ENCODE results near the gene CRYGS. TPM values are rescaled to one million over a fixed set of nuclear protein-coding genes. Genes with fewer than 3 reads are reported as not detected.
"Not testable (repeated sequence)": the region's sequence is repeated elsewhere in the genome, so short reads cannot be mapped to it uniquely, and the experiment has no call there.

The CRYGS gene
- total RNA-seq (1 to 10 TPM; 2.7 to 4.3 TPM), total RNA-seq (0.98 to 5.7 reads per million in 2 donors)

GRCh38 chr3:186544281-186544680 lies at the start of gene CRYGS:
Gene CRYGS, minus strand, starts transcription at chr3:186544380. Its CDS starts 54 bp downstream, at chr3:186544326.
- no peaks in the 10 kb centered on the region for H3K27me3 Mint-ChIP-seq
- ATAC-seq = no peak

GRCh38 chr3:186593862-186594261 lies 49.7 kb upstream of the CRYGS start:
- H3K4me3 Mint-ChIP-seq = no peak overlapping the region

More at GRCh38 chr3:186544281-186544680, at the start of gene CRYGS:
- Mint-ChIP-seq H3K4me3 (no peak within 1 kb of the TSS), H3K4me1 (peaks cover 10% of the 10 kb centered on the region), H3K36me3 (ENCODE audit: low read depth) (no peaks in the 10 kb centered on the region), H3K27ac (peak within 1 kb of the TSS; percentile 24)
- DNase-seq = no peak
- H3K9me3 ChIP-seq (ENCODE audit: control insufficient read depth, low read length, poor library complexity, severe bottlenecking) = no peaks in the 10 kb centered on the region

GRCh38 chr3:186592682-186593081 lies 48.5 kb upstream of the CRYGS start:
- Mint-ChIP-seq H3K4me3 (no peak overlapping the region), H3K36me3 (ENCODE audit: low read depth) (no peaks in the 10 kb centered on the region), H3K27ac (no peak overlapping the region), H3K27me3 (peaks cover 5% of the 10 kb centered on the region), H3K4me1 (peaks cover 8% of the 10 kb centered on the region)
- ATAC-seq = no peak
- no peaks in the 10 kb centered on the region for H3K9me3 ChIP-seq (ENCODE audit: control insufficient read depth, low read length, poor library complexity, severe bottlenecking)
- no peak for DNase-seq

More at GRCh38 chr3:186593862-186594261, 49.7 kb upstream of the CRYGS start:
- Mint-ChIP-seq H3K4me1 (peaks cover 8% of the 10 kb centered on the region), H3K27ac (no peak overlapping the region), H3K27me3 (peaks cover 9% of the 10 kb centered on the region), H3K36me3 (ENCODE audit: low read depth) (no peaks in the 10 kb centered on the region)
- DNase-seq (no peak), ATAC-seq (no peak)
- H3K9me3 ChIP-seq (ENCODE audit: control insufficient read depth, low read length, poor library complexity, severe bottlenecking) = no peaks in the 10 kb centered on the region

GRCh38 chr3:186590580-186591295 lies 46.6 kb upstream of the CRYGS start:
- Mint-ChIP-seq H3K27me3 (no peaks in the 10 kb centered on the region), H3K27ac (peak overlapping the region; percentile 84), H3K4me1 (peaks cover 8% of the 10 kb centered on the region), H3K4me3 (no peak overlapping the region), H3K36me3 (ENCODE audit: low read depth) (no peaks in the 10 kb centered on the region)
- no peak for DNase-seq
- H3K9me3 ChIP-seq (ENCODE audit: control insufficient read depth, low read length, poor library complexity, severe bottlenecking) = no peaks in the 10 kb centered on the region
- ATAC-seq = no peak

- peak overlapping the region; percentile 84 for H3K27ac Mint-ChIP-seq
- no peak for DNase-seq
Measured at GRCh38 chr3:186589856-186590579, 45.8 kb upstream of the CRYGS start.

GRCh38 chr3:186589121-186589520 lies 44.9 kb upstream of the CRYGS start:
- ATAC-seq = no peak
- peaks cover 9% of the 10 kb centered on the region for H3K36me3 Mint-ChIP-seq (ENCODE audit: low read depth)
- no peak overlapping the region for H3K4me3 Mint-ChIP-seq

More at GRCh38 chr3:186589856-186590579, 45.8 kb upstream of the CRYGS start:
- no peaks in the 10 kb centered on the region for H3K36me3 Mint-ChIP-seq (ENCODE audit: low read depth)
- peaks cover 8% of the 10 kb centered on the region for H3K4me1 Mint-ChIP-seq
- peak; percentile 83 for ATAC-seq
- H3K9me3 ChIP-seq (ENCODE audit: control insufficient read depth, low read length, poor library complexity, severe bottlenecking) = no peaks in the 10 kb centered on the region
- no peaks in the 10 kb centered on the region for H3K27me3 Mint-ChIP-seq
- no peak overlapping the region for H3K4me3 Mint-ChIP-seq

GRCh38 chr3:186588632-186589031 lies 44.5 kb upstream of the CRYGS start:
- Mint-ChIP-seq H3K27me3 (no peaks in the 10 kb centered on the region), H3K4me1 (peaks cover 11% of the 10 kb centered on the region), H3K4me3 (no peak overlapping the region), H3K36me3 (ENCODE audit: low read depth) (peaks cover 10% of the 10 kb centered on the region), H3K27ac (peak overlapping the region; percentile 71)
- ATAC-seq = no peak
- H3K9me3 ChIP-seq (ENCODE audit: control insufficient read depth, low read length, poor library complexity, severe bottlenecking) = no peaks in the 10 kb centered on the region
- DNase-seq = no peak

More at GRCh38 chr3:186589121-186589520, 44.9 kb upstream of the CRYGS start:
- H3K27ac Mint-ChIP-seq = peak overlapping the region; percentile 71
- H3K9me3 ChIP-seq (ENCODE audit: control insufficient read depth, low read length, poor library complexity, severe bottlenecking) = no peaks in the 10 kb centered on the region
- peaks cover 11% of the 10 kb centered on the region for H3K4me1 Mint-ChIP-seq
- H3K27me3 Mint-ChIP-seq = no peaks in the 10 kb centered on the region
- no peak for DNase-seq

GRCh38 chr3:186587183-186587582 lies 43.0 kb upstream of the CRYGS start:
- no peaks in the 10 kb centered on the region for H3K9me3 ChIP-seq (ENCODE audit: control insufficient read depth, low read length, poor library complexity, severe bottlenecking)
- H3K27ac Mint-ChIP-seq = no peak overlapping the region
- peaks cover 13% of the 10 kb centered on the region for H3K4me1 Mint-ChIP-seq
- peaks cover 14% of the 10 kb centered on the region for H3K36me3 Mint-ChIP-seq (ENCODE audit: low read depth)
- ATAC-seq (no peak), DNase-seq (no peak)
- H3K4me3 Mint-ChIP-seq = no peak overlapping the region
- H3K27me3 Mint-ChIP-seq = no peaks in the 10 kb centered on the region

GRCh38 chr3:186586245-186586644 lies 42.1 kb upstream of the CRYGS start:
- not testable (repeated sequence) for H3K9me3 ChIP-seq (ENCODE audit: control insufficient read depth, low read length, poor library complexity, severe bottlenecking); H3K27me3 Mint-ChIP-seq; DNase-seq; ATAC-seq; H3K27ac Mint-ChIP-seq
- Mint-ChIP-seq H3K36me3 (ENCODE audit: low read depth) (peaks cover 16% of the 10 kb centered on the region), H3K4me3 (peak overlapping the region; percentile 5), H3K4me1 (peaks cover 13% of the 10 kb centered on the region)

GRCh38 chr3:186583831-186584230 lies 39.7 kb upstream of the CRYGS start:
- H3K27me3 Mint-ChIP-seq = no peaks in the 10 kb centered on the region
- H3K9me3 ChIP-seq (ENCODE audit: control insufficient read depth, low read length, poor library complexity, severe bottlenecking) = no peaks in the 10 kb centered on the region
- H3K4me1 Mint-ChIP-seq = peaks cover 5% of the 10 kb centered on the region
- H3K36me3 Mint-ChIP-seq (ENCODE audit: low read depth) = peaks cover 18% of the 10 kb centered on the region
- H3K27ac Mint-ChIP-seq = peak overlapping the region; percentile 87
- ATAC-seq (no peak), DNase-seq (no peak)
- H3K4me3 Mint-ChIP-seq = no peak overlapping the region

- no peaks in the 10 kb centered on the region for H3K9me3 ChIP-seq (ENCODE audit: control insufficient read depth, low read length, poor library complexity, severe bottlenecking)
- Mint-ChIP-seq H3K4me3 (no peak overlapping the region), H3K27me3 (no peaks in the 10 kb centered on the region), H3K27ac (peak overlapping the region; percentile 11), H3K36me3 (ENCODE audit: low read depth) (peaks cover 20% of the 10 kb centered on the region), H3K4me1 (peaks cover 10% of the 10 kb centered on the region)
- ATAC-seq (no peak), DNase-seq (no peak)
Measured at GRCh38 chr3:186582541-186582940, 38.4 kb upstream of the CRYGS start.

- Mint-ChIP-seq H3K36me3 (ENCODE audit: low read depth) (peaks cover 20% of the 10 kb centered on the region), H3K27ac (peak overlapping the region; percentile 49), H3K4me3 (no peak overlapping the region), H3K27me3 (no peaks in the 10 kb centered on the region), H3K4me1 (peaks cover 10% of the 10 kb centered on the region)
- DNase-seq (no peak), ATAC-seq (no peak)
- no peaks in the 10 kb centered on the region for H3K9me3 ChIP-seq (ENCODE audit: control insufficient read depth, low read length, poor library complexity, severe bottlenecking)
Measured at GRCh38 chr3:186580785-186581184, 36.6 kb upstream of the CRYGS start.

GRCh38 chr3:186577521-186577920 lies 33.3 kb upstream of the CRYGS start:
- Mint-ChIP-seq H3K4me1 (peaks cover 13% of the 10 kb centered on the region), H3K4me3 (no peak overlapping the region), H3K27ac (no peak overlapping the region), H3K36me3 (ENCODE audit: low read depth) (peaks cover 9% of the 10 kb centered on the region), H3K27me3 (no peaks in the 10 kb centered on the region)
- H3K9me3 ChIP-seq (ENCODE audit: control insufficient read depth, low read length, poor library complexity, severe bottlenecking) = no peaks in the 10 kb centered on the region
- ATAC-seq (no peak), DNase-seq (no peak)
